Aorta (tissue), 5 donors: Measurements from ENCODE around the gene RXYLT1. TPM values are rescaled to one million over a fixed set of nuclear protein-coding genes. Genes with fewer than 3 reads are reported as not detected.
A peak's percentile ranks its signal among the peaks of the same experiment; 100 is the strongest.

Source experiments
- ATAC-seq: fragments of 200-7000 bp; cut with Tn5 transposase; one replicate; pipeline ENCODE4 v1.9.1; 2022; ENCODE audit warnings: moderate library complexity; ENCODE audit not compliant: low FRiP score
- DNase-seq, 2 donors: peaks; one replicate each; pipeline ENCODE4 v3.0.0-alpha.2; 2020
- H3K27ac ChIP-seq, 2 donors: one replicate each; pipeline ENCODE4 v1.5.1; 2013; ENCODE audit warnings: low read length in 2 of 2, mild to moderate bottlenecking in 2 of 2, moderate library complexity in 2 of 2, control low read depth in 1 of 2, inconsistent platforms in 1 of 2, low read depth in 1 of 2
- H3K27me3 ChIP-seq, 2 donors: one replicate each; pipeline ENCODE4 v1.6.1; 2013; ENCODE audit warnings: control low read depth in 1 of 2, low read length in 1 of 2, mild to moderate bottlenecking in 1 of 2, moderate library complexity in 1 of 2; ENCODE audit not compliant: insufficient read depth in 2 of 2, control insufficient read depth in 1 of 2
- H3K36me3 ChIP-seq, 2 donors: one replicate each; pipeline ENCODE4 v1.6.1; 2013; ENCODE audit warnings: control low read depth in 1 of 2, low read length in 1 of 2, mild to moderate bottlenecking in 1 of 2; ENCODE audit not compliant: insufficient read depth in 2 of 2, control insufficient read depth in 1 of 2
- H3K4me1 ChIP-seq, 2 donors: one replicate each; pipeline ENCODE4 v1.6.1; 2013; ENCODE audit warnings: low read length in 2 of 2, control low read depth in 1 of 2, mild to moderate bottlenecking in 1 of 2, moderate library complexity in 1 of 2; ENCODE audit not compliant: insufficient read depth in 2 of 2, control insufficient read depth in 1 of 2
- H3K4me3 ChIP-seq, 2 donors: one replicate each; pipeline ENCODE4 v1.5.1; 2013; ENCODE audit warnings: low read length in 2 of 2, control low read depth in 1 of 2, mild to moderate bottlenecking in 1 of 2
- H3K9me3 ChIP-seq: one replicate; pipeline ENCODE4 v1.6.1; 2013; ENCODE audit warnings: mild to moderate bottlenecking, low read length; ENCODE audit not compliant: control insufficient read depth
- WGBS, 2 donors: extraction: QIAGEN DNeasy Blood & Tissue Kit; methylation state at CpG; one replicate each; pipeline ENCODE4 v1.1.7; 2013; 5-methylcytosine and 5-hydroxymethylcytosine counted together
- intact Hi-C, 2 donors: fragments of 100-400 bp; cut with DNase I; formaldehyde crosslinking; loops; one replicate each; pipeline versions ENCODE4 v1.14.2 to v1.15.0; 2022
- polyA plus RNA-seq, 2 donors: library from polyadenylated mRNA; stranded (reverse); fragments of 200-250 nt; gene quantifications; one replicate each; pipeline ENCODE4 v1.2.3, GENCODE V29; 2013
- total RNA-seq, 2 donors: library from RNA; stranded (reverse); fragmentation: NEBNext Ultra II Directional; extraction: Animal tissue kit (Norgen Biotek cat#: 25700); gene quantifications; one replicate each; pipeline ENCODE4 v1.2.1, GENCODE V29; 2021
- donor health status: healthy with polysubstance abuse.
- donor health status: Bipolar disorder and iron deficiency.
- donor health status: DM: no; HTN: no; CAD: no.
- donor health status: DM: no; HTN: no; CAD: no.
- donor health status: DM: yes; HTN: yes; CAD: no.

The RXYLT1 gene
- total and polyA plus RNA-seq, 4 donors: 6.9 to 16.5 (median 12.9) TPM

- ATAC-seq: no peak
- Histone ChIP-seq H3K4me1 (no peaks in the 10 kb centered on the region), H3K27me3 (no peaks in the 10 kb centered on the region), H3K9me3 (no peaks in the 10 kb centered on the region), H3K4me3 (peak overlapping the region in 1 of 2 donors; percentile 70), H3K27ac (no peak overlapping the region), H3K36me3 (no peaks in the 10 kb centered on the region)
- no peak for DNase-seq
- 47 to 53% methylated on average over 6 of the region's 6 CpGs for WGBS, 2 donors
- intact Hi-C loops: no loop called here
Measured at GRCh38 chr12:63822352-63822751, 42.6 kb downstream of the RXYLT1 start.

- Histone ChIP-seq H3K4me3 (no peak overlapping the region), H3K4me1 (no peaks in the 10 kb centered on the region), H3K36me3 (no peaks in the 10 kb centered on the region), H3K27me3 (no peaks in the 10 kb centered on the region), H3K9me3 (no peaks in the 10 kb centered on the region), H3K27ac (no peak overlapping the region)
- WGBS, 2 donors: 93 to 98% methylated on average over 6 of the region's 6 CpGs
- intact Hi-C loops: no loop called here
- DNase-seq (no peak), ATAC-seq (no peak)
Measured at GRCh38 chr12:63823040-63823439, 43.3 kb downstream of the RXYLT1 start.

- 22 to 23% methylated on average over 4 of the region's 4 CpGs for WGBS, 2 donors
- Histone ChIP-seq H3K27me3 (no peaks in the 10 kb centered on the region), H3K9me3 (no peaks in the 10 kb centered on the region), H3K36me3 (no peaks in the 10 kb centered on the region), H3K4me3 (no peak overlapping the region), H3K4me1 (no peaks in the 10 kb centered on the region), H3K27ac (no peak overlapping the region)
- intact Hi-C loops: no loop called here
- DNase-seq (no peak), ATAC-seq (peak; percentile 69)
Measured at GRCh38 chr12:63826006-63826585, 46.4 kb downstream of the RXYLT1 start.

GRCh38 chr12:63828867-63829266 lies 49.2 kb downstream of the RXYLT1 start:
- H3K27ac ChIP-seq: no peak overlapping the region
- H3K9me3 ChIP-seq: no peaks in the 10 kb centered on the region
- no peaks in the 10 kb centered on the region for H3K27me3 ChIP-seq
- H3K36me3 ChIP-seq: no peaks in the 10 kb centered on the region
- H3K4me3 ChIP-seq: no peak overlapping the region
- ATAC-seq: no peak
- no peaks in the 10 kb centered on the region for H3K4me1 ChIP-seq
- intact Hi-C loops: no loop called here
- 91 to 93% methylated on average over 2 of the region's 2 CpGs for WGBS, 2 donors
- no peak for DNase-seq

- Histone ChIP-seq H3K36me3 (no peaks in the 10 kb centered on the region), H3K4me1 (no peaks in the 10 kb centered on the region), H3K27me3 (no peaks in the 10 kb centered on the region), H3K27ac (no peak overlapping the region), H3K4me3 (no peak overlapping the region), H3K9me3 (no peaks in the 10 kb centered on the region)
- ATAC-seq (no peak), DNase-seq (no peak)
- intact Hi-C loops: loop anchor here (10.0 kb wide), 1 partner anchor 569 kb away; the partner anchor contains the start of gene XPOT (in 2 of the 2)
- WGBS, 2 donors: 56 to 60% methylated on average over 2 of the region's 2 CpGs
Measured at GRCh38 chr12:63836046-63836445, 56.3 kb downstream of the RXYLT1 start.

GRCh38 chr12:63836936-63837335 lies 57.2 kb downstream of the RXYLT1 start:
- no peaks in the 10 kb centered on the region for H3K27me3 ChIP-seq
- 76 to 79% methylated on average over 3 of the region's 3 CpGs for WGBS, 2 donors
- no peak overlapping the region for H3K4me3 ChIP-seq
- H3K9me3 ChIP-seq: no peaks in the 10 kb centered on the region
- DNase-seq (no peak), ATAC-seq (no peak)
- H3K4me1 ChIP-seq: no peaks in the 10 kb centered on the region
- H3K27ac ChIP-seq: no peak overlapping the region
- no peaks in the 10 kb centered on the region for H3K36me3 ChIP-seq
- intact Hi-C loops: loop anchor here (10.0 kb wide), 1 partner anchor 568 kb away; the partner anchor contains the start of gene XPOT (in 2 of the 2)

GRCh38 chr12:63838411-63838810 lies 58.7 kb downstream of the RXYLT1 start:
- Histone ChIP-seq H3K4me3 (no peak overlapping the region), H3K4me1 (no peaks in the 10 kb centered on the region), H3K36me3 (no peaks in the 10 kb centered on the region), H3K27ac (no peak overlapping the region), H3K9me3 (no peaks in the 10 kb centered on the region), H3K27me3 (no peaks in the 10 kb centered on the region)
- WGBS, 2 donors: 88 to 90% methylated on average over 9 of the region's 9 CpGs
- DNase-seq (no peak), ATAC-seq (no peak)
- intact Hi-C loops: loop anchor here (2.0 to 10.0 kb wide), 2 partner anchors 418 to 566 kb away; partner anchors contain the start of gene XPOT (in 2 of the 2)

- no peak for DNase-seq
- 38 to 42% methylated on average over 3 of the region's 3 CpGs for WGBS, 2 donors
- Histone ChIP-seq H3K4me1 (no peaks in the 10 kb centered on the region), H3K27ac (no peak overlapping the region), H3K4me3 (no peak overlapping the region), H3K36me3 (no peaks in the 10 kb centered on the region), H3K9me3 (no peaks in the 10 kb centered on the region), H3K27me3 (no peaks in the 10 kb centered on the region)
- intact Hi-C loops: loop anchor here in 1 of 2 donors (2.0 to 10.0 kb wide), 4 partner anchors 244 to 416 kb away; partner anchors contain the start of gene KICS2
- ATAC-seq: no peak
Measured at GRCh38 chr12:63841011-63841410, 61.3 kb downstream of the RXYLT1 start.

- 39 to 40% methylated on average over 4 of the region's 4 CpGs for WGBS, 2 donors
- H3K9me3 ChIP-seq: no peaks in the 10 kb centered on the region
- no peaks in the 10 kb centered on the region for H3K27me3 ChIP-seq
- no peaks in the 10 kb centered on the region for H3K36me3 ChIP-seq
- no peaks in the 10 kb centered on the region for H3K4me1 ChIP-seq
- H3K27ac ChIP-seq: no peak overlapping the region
- H3K4me3 ChIP-seq: no peak overlapping the region
- ATAC-seq: no peak
- intact Hi-C loops: loop anchor here in 1 of 2 donors (2.0 to 10.0 kb wide), 4 partner anchors 243 to 415 kb away; partner anchors contain the start of gene KICS2
- DNase-seq: no peak
Measured at GRCh38 chr12:63841571-63841970, 61.9 kb downstream of the RXYLT1 start.
